K562 (cell line): Measurements from ENCODE around the gene SETD4.

Experiments used
- FOXA1 ChIP-seq: fragments of 450-650 bp; IDR thresholded peaks from 2 replicates; pipeline ENCODE4 v1.6.1; 2016; ENCODE audit warnings: mild to moderate bottlenecking, borderline replicate concordance
- HNRNPLL ChIP-seq: fragments of 200-400 bp; formaldehyde crosslinking; IDR thresholded peaks from 2 replicates; pipeline ENCODE4 v1.6.1; 2017; ENCODE audit warnings: low read length, low read depth, mild to moderate bottlenecking; ENCODE audit not compliant: poor library complexity, severe bottlenecking
- NR3C1 ChIP-seq: sonication (generic); formaldehyde crosslinking; IDR thresholded peaks from 2 replicates; pipeline ENCODE4 v1.8.1; 2022; ENCODE audit warnings: missing genetic modification reagents
- STAG1 ChIP-seq: sonication (generic); formaldehyde crosslinking; IDR thresholded peaks from 2 replicates; pipeline ENCODE4 v1.5.0; 2020; ENCODE audit warnings: missing genetic modification reagents, borderline replicate concordance
- YY1 ChIP-seq, 3 experiments: IDR thresholded peaks; 2 replicates each; pipeline ENCODE4 v1.6.1; 2011; ENCODE audit warnings: low read length in 2 of 3, mild to moderate bottlenecking in 2 of 3, moderate library complexity in 2 of 3, borderline replicate concordance in 1 of 3, control low read depth in 1 of 3, low read depth in 1 of 3; ENCODE audit not compliant: insufficient read depth in 3 of 3, insufficient replicate concordance in 2 of 3, control insufficient read depth in 1 of 3, insufficient read length in 1 of 3; ENCODE audit errors: extremely low read depth in 1 of 3
- ZC3H11A ChIP-seq: IDR thresholded peaks from 2 replicates; pipeline ENCODE4 v1.6.1; 2012; ENCODE audit warnings: low read depth, low read length, improper control_type of control experiment
- ZFP91 ChIP-seq: sonication (generic); formaldehyde crosslinking; IDR thresholded peaks from 2 replicates; pipeline ENCODE4 v1.8.0; 2022; ENCODE audit warnings: mild to moderate bottlenecking, missing genetic modification reagents
- TF ChIP-seq, protein P1 (sequence below), 3 experiments: fragments of 200-800 bp in 1 of 3; fragments of 250-450 bp in 1 of 3; fragments of 450-650 bp in 1 of 3; sonication (Bioruptor Pico) in 1 of 3; sonication (Bioruptor generic) in 1 of 3; formaldehyde crosslinking in 1 of 3; IDR thresholded peaks; 2 replicates each; pipeline versions ENCODE4 v1.6.1 to v1.8.0; 2016 to 2022; ENCODE audit warnings: mild to moderate bottlenecking in 2 of 3, missing genetic modification characterization in 2 of 3, missing compliant biosample characterization in 1 of 3, moderate library complexity in 1 of 3
- TF ChIP-seq, protein P2 (sequence below): sonication (generic); formaldehyde crosslinking; IDR thresholded peaks from 2 replicates; pipeline ENCODE4 v1.9.0; 2022; ENCODE audit warnings: mild to moderate bottlenecking, missing genetic modification reagents

- TF ChIP-seq ZFP91 (CRISPR knock-in tag), result no peak
- TF ChIP-seq STAG1, result no peak
- no peak for TF ChIP-seq YY1 (IDR thresholded peaks at IDR 0.05; ENCODE audit: borderline replicate concordance in 1 of 3, control insufficient read depth in 1 of 3, extremely low read depth in 1 of 3, insufficient read depth in 3 of 3, insufficient read length in 1 of 3, insufficient replicate concordance in 2 of 3, low read depth in 1 of 3, low read length in 2 of 3)
- no peak for TF ChIP-seq NR3C1
- no peak for TF ChIP-seq FOXA1
- TF ChIP-seq, protein P1, sequence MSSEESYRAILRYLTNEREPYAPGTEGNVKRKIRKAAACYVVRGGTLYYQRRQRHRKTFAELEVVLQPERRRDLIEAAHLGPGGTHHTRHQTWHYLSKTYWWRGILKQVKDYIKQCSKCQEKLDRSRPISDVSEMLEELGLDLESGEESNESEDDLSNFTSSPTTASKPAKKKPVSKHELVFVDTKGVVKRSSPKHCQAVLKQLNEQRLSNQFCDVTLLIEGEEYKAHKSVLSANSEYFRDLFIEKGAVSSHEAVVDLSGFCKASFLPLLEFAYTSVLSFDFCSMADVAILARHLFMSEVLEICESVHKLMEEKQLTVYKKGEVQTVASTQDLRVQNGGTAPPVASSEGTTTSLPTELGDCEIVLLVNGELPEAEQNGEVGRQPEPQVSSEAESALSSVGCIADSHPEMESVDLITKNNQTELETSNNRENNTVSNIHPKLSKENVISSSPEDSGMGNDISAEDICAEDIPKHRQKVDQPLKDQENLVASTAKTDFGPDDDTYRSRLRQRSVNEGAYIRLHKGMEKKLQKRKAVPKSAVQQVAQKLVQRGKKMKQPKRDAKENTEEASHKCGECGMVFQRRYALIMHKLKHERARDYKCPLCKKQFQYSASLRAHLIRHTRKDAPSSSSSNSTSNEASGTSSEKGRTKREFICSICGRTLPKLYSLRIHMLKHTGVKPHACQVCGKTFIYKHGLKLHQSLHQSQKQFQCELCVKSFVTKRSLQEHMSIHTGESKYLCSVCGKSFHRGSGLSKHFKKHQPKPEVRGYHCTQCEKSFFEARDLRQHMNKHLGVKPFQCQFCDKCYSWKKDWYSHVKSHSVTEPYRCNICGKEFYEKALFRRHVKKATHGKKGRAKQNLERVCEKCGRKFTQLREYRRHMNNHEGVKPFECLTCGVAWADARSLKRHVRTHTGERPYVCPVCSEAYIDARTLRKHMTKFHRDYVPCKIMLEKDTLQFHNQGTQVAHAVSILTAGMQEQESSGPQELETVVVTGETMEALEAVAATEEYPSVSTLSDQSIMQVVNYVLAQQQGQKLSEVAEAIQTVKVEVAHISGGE (CRISPR knock-in tag; IDR thresholded peaks at IDR 0.05), result no peak
- TF ChIP-seq HNRNPLL, result no peak
- TF ChIP-seq, protein P2, sequence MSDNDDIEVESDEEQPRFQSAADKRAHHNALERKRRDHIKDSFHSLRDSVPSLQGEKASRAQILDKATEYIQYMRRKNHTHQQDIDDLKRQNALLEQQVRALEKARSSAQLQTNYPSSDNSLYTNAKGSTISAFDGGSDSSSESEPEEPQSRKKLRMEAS, result no peak
- TF ChIP-seq ZC3H11A, result no peak
These were observed 12.0 kb downstream of the SETD4 start for GRCh38 chr21:36048357-36048756.
